ENCODE results near the gene OR11H7.

- no peak for TF ChIP-seq CTCF (conservative IDR thresholded peaks at IDR 0.05; ENCODE audit: low read depth, low read length)
- no peak for TF ChIP-seq EZH2phosphoT487 (IDR thresholded peaks at IDR 0.05; ENCODE audit: borderline replicate concordance, low read length)
Observed at GRCh38 chr14:20215196-20215595, 13.6 kb upstream of the OR11H7 start.

Data from PC-3 (cell line).